ENCODE measurements around the gene GBP6. TPM values are rescaled to one million over a fixed set of nuclear protein-coding genes. Genes with fewer than 3 reads are reported as not detected.
"Not testable (repeated sequence)": the region's sequence is repeated elsewhere in the genome, so short reads cannot be mapped to it uniquely, and the experiment has no call there.

GBP6 gene
- total and polyA plus RNA-seq, 4 donors = 0.22 to 0.50 (median 0.29) TPM

DNA sequence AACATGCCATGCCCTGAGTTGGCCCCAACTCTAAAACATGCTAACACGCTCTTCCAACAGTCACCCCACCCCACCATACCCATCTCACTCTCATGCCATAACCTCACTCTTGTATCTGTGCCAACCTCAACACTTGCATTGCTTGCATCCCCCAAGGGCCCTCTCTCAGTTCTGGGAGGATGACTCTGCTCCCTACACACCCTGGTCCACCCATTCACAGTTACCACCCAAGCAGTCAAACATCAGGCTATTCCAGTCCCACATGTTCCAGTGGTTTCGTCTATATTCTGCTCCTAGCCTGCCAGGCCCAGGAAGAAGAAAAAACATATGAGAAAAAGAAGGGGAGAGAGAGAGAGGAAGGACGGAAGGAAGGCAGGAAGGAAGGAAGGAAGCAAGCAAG, 31.0 kb downstream of the GBP6 start:
- no peak overlapping the region for H3K4me3 ChIP-seq (ENCODE audit: low read depth, low read length)
- no peaks in the 10 kb centered on the region for H3K9me3 ChIP-seq (ENCODE audit: control insufficient read depth, insufficient read depth, low read length)
- H3K4me1 ChIP-seq (ENCODE audit: control insufficient read depth, insufficient read depth, low read length) = no peaks in the 10 kb centered on the region
- H3K27ac ChIP-seq (ENCODE audit: low read depth, low read length) = no peak overlapping the region
- no peaks in the 10 kb centered on the region for H3K36me3 ChIP-seq (ENCODE audit: control insufficient read depth, insufficient read depth, low read length)
- 90% methylated on average over 1 of the region's 3 CpGs for WGBS (ENCODE audit: insufficient coverage)
- no peaks in the 10 kb centered on the region for H3K27me3 ChIP-seq (ENCODE audit: control insufficient read depth, insufficient read depth, low read length)
- no peak for DNase-seq (ENCODE audit: low read depth in 4 of 6, low spot score in 6 of 6)

GRCh38 chr1:89396902-89397301, 33.0 kb downstream of the GBP6 start:
- H3K9me3 ChIP-seq (ENCODE audit: control insufficient read depth, insufficient read depth, low read length) = no peaks in the 10 kb centered on the region
- no peaks in the 10 kb centered on the region for H3K27me3 ChIP-seq (ENCODE audit: control insufficient read depth, insufficient read depth, low read length)
- DNase-seq (ENCODE audit: low read depth in 4 of 6, low spot score in 6 of 6) = no peak
- H3K36me3 ChIP-seq (ENCODE audit: control insufficient read depth, insufficient read depth, low read length) = no peaks in the 10 kb centered on the region
- no peak overlapping the region for H3K27ac ChIP-seq (ENCODE audit: low read depth, low read length)
- no peaks in the 10 kb centered on the region for H3K4me1 ChIP-seq (ENCODE audit: control insufficient read depth, insufficient read depth, low read length)
- H3K4me3 ChIP-seq (ENCODE audit: low read depth, low read length) = no peak overlapping the region

DNA sequence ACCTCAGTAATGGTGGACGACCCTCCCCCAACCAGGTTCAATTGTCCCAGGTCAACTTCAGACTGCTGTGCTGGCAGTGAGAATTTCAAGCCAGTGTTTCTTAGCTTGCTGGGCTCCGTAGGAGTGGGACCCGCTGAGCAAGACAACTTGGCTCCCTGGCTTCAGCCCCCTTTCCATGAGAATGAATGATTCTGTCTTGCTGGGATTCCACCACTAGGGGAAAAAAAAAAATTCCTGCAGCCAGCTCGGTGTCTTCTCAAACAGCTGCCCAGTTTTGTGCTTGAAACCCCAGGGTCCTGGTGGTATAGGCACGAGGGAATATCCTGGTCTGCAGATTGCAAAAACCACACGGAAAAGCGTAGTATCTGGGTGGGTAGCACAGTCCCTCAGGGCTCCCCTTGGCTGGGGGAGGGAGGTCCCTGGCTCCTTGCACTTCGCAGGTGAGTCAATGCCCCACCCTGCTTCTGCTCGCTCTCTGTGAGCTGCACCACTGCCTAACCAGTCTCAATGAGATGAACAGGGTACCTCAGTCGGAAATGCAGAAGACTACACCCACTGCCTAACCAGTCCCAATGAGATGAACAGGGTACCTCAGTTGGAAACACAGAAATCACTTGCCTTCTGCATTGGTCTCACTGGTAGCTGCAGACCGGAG, 41.5 kb downstream of the GBP6 start:
- WGBS (ENCODE audit: insufficient coverage) = 67% methylated on average over 10 of the region's 11 CpGs
- H3K36me3 ChIP-seq (ENCODE audit: control insufficient read depth, insufficient read depth, low read length) = no peaks in the 10 kb centered on the region
- no peak for DNase-seq (ENCODE audit: low read depth in 4 of 6, low spot score in 6 of 6)

GRCh38 chr1:89407360-89407759, 43.5 kb downstream of the GBP6 start:
- no peaks in the 10 kb centered on the region for H3K36me3 ChIP-seq (ENCODE audit: control insufficient read depth, insufficient read depth, low read length)
- no peaks in the 10 kb centered on the region for H3K9me3 ChIP-seq (ENCODE audit: control insufficient read depth, insufficient read depth, low read length)
- no peak overlapping the region for H3K4me3 ChIP-seq (ENCODE audit: low read depth, low read length)
- H3K27ac ChIP-seq (ENCODE audit: low read depth, low read length) = no peak overlapping the region
- WGBS (ENCODE audit: insufficient coverage) = no CpG with 5 or more reads among the region's 1 CpG
- H3K27me3 ChIP-seq (ENCODE audit: control insufficient read depth, insufficient read depth, low read length) = no peaks in the 10 kb centered on the region
- no peaks in the 10 kb centered on the region for H3K4me1 ChIP-seq (ENCODE audit: control insufficient read depth, insufficient read depth, low read length)
- DNase-seq (ENCODE audit: low read depth in 4 of 6, low spot score in 6 of 6) = no peak

More for the DNA sequence above, 41.5 kb downstream of the GBP6 start:
- no peak overlapping the region for H3K27ac ChIP-seq (ENCODE audit: low read depth, low read length)
- no peaks in the 10 kb centered on the region for H3K9me3 ChIP-seq (ENCODE audit: control insufficient read depth, insufficient read depth, low read length)
- H3K27me3 ChIP-seq (ENCODE audit: control insufficient read depth, insufficient read depth, low read length) = no peaks in the 10 kb centered on the region
- no peak overlapping the region for H3K4me3 ChIP-seq (ENCODE audit: low read depth, low read length)
- no peaks in the 10 kb centered on the region for H3K4me1 ChIP-seq (ENCODE audit: control insufficient read depth, insufficient read depth, low read length)

- H3K27me3 ChIP-seq (ENCODE audit: control insufficient read depth, insufficient read depth, low read length); H3K36me3 ChIP-seq (ENCODE audit: control insufficient read depth, insufficient read depth, low read length); H3K4me3 ChIP-seq (ENCODE audit: low read depth, low read length); H3K4me1 ChIP-seq (ENCODE audit: control insufficient read depth, insufficient read depth, low read length); H3K27ac ChIP-seq (ENCODE audit: low read depth, low read length); DNase-seq (ENCODE audit: low read depth in 4 of 6, low spot score in 6 of 6); H3K9me3 ChIP-seq (ENCODE audit: control insufficient read depth, insufficient read depth, low read length): not testable (repeated sequence)
- 97% methylated on average over 2 of the region's 2 CpGs for WGBS (ENCODE audit: insufficient coverage)
Measured at GRCh38 chr1:89407768-89408167, 43.9 kb downstream of the GBP6 start.

GRCh38 chr1:89425056-89425455, 61.2 kb downstream of the GBP6 start:
- H3K9me3 ChIP-seq (ENCODE audit: control insufficient read depth, insufficient read depth, low read length) = no peaks in the 10 kb centered on the region
- H3K4me3 ChIP-seq (ENCODE audit: low read depth, low read length) = no peak overlapping the region
- no peak for DNase-seq (ENCODE audit: low read depth in 4 of 6, low spot score in 6 of 6)
- 81% methylated on average over 2 of the region's 3 CpGs for WGBS (ENCODE audit: insufficient coverage)
- H3K27ac ChIP-seq (ENCODE audit: low read depth, low read length) = no peak overlapping the region
- no peaks in the 10 kb centered on the region for H3K27me3 ChIP-seq (ENCODE audit: control insufficient read depth, insufficient read depth, low read length)
- no peaks in the 10 kb centered on the region for H3K36me3 ChIP-seq (ENCODE audit: control insufficient read depth, insufficient read depth, low read length)
- peaks cover 4% of the 10 kb centered on the region for H3K4me1 ChIP-seq (ENCODE audit: control insufficient read depth, insufficient read depth, low read length)

- no peak for DNase-seq (ENCODE audit: low read depth in 4 of 6, low spot score in 6 of 6)
- no peaks in the 10 kb centered on the region for H3K9me3 ChIP-seq (ENCODE audit: control insufficient read depth, insufficient read depth, low read length)
- H3K4me3 ChIP-seq (ENCODE audit: low read depth, low read length) = no peak overlapping the region
- no peak overlapping the region for H3K27ac ChIP-seq (ENCODE audit: low read depth, low read length)
- H3K36me3 ChIP-seq (ENCODE audit: control insufficient read depth, insufficient read depth, low read length) = no peaks in the 10 kb centered on the region
- peaks cover 4% of the 10 kb centered on the region for H3K4me1 ChIP-seq (ENCODE audit: control insufficient read depth, insufficient read depth, low read length)
- H3K27me3 ChIP-seq (ENCODE audit: control insufficient read depth, insufficient read depth, low read length) = no peaks in the 10 kb centered on the region
- 100% methylated on average over 2 of the region's 6 CpGs for WGBS (ENCODE audit: insufficient coverage)
Measured at GRCh38 chr1:89429062-89429461, 65.2 kb downstream of the GBP6 start.

DNA sequence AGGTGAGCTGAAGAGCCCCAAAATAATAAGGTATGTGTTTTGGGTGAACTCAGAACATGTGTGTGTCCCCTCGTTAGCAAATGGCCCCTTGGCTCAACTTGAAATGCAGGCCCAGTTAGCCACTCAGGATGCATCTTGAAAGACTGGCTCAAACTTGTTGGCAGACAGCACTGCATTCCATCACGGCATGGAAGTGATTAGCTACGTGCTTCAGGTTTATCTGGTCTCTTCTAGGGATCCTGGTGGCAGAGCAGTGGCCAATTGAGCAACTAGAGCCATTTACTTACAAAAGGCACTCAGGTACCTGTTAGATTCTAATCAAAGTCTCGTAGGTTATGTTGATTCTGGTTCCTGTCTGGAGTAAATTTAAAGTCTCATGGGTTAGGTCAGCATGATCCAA, 65.8 kb downstream of the GBP6 start:
- H3K4me1 ChIP-seq (ENCODE audit: control insufficient read depth, insufficient read depth, low read length); H3K9me3 ChIP-seq (ENCODE audit: control insufficient read depth, insufficient read depth, low read length); DNase-seq (ENCODE audit: low read depth in 4 of 6, low spot score in 6 of 6); H3K27me3 ChIP-seq (ENCODE audit: control insufficient read depth, insufficient read depth, low read length); H3K36me3 ChIP-seq (ENCODE audit: control insufficient read depth, insufficient read depth, low read length); H3K4me3 ChIP-seq (ENCODE audit: low read depth, low read length); H3K27ac ChIP-seq (ENCODE audit: low read depth, low read length): not testable (repeated sequence)
- WGBS (ENCODE audit: insufficient coverage) = no CpG with 5 or more reads among the region's 4 CpGs

- Histone ChIP-seq H3K27me3 (ENCODE audit: control insufficient read depth, insufficient read depth, low read length) (no peaks in the 10 kb centered on the region), H3K4me1 (ENCODE audit: control insufficient read depth, insufficient read depth, low read length) (no peaks in the 10 kb centered on the region), H3K36me3 (ENCODE audit: control insufficient read depth, insufficient read depth, low read length) (no peaks in the 10 kb centered on the region), H3K4me3 (ENCODE audit: low read depth, low read length) (no peak overlapping the region), H3K27ac (ENCODE audit: low read depth, low read length) (no peak overlapping the region), H3K9me3 (ENCODE audit: control insufficient read depth, insufficient read depth, low read length) (no peaks in the 10 kb centered on the region)
- no CpG with 5 or more reads among the region's 4 CpGs for WGBS (ENCODE audit: insufficient coverage)
- peak in 2 of 6 donors; percentile 41 to 72 for DNase-seq (ENCODE audit: low read depth in 4 of 6, low spot score in 6 of 6)
Measured at GRCh38 chr1:89433421-89433820, 69.6 kb downstream of the GBP6 start.

GRCh38 chr1:89434058-89434780, 70.4 kb downstream of the GBP6 start:
- H3K4me1 ChIP-seq (ENCODE audit: control insufficient read depth, insufficient read depth, low read length); H3K27me3 ChIP-seq (ENCODE audit: control insufficient read depth, insufficient read depth, low read length); H3K27ac ChIP-seq (ENCODE audit: low read depth, low read length); H3K4me3 ChIP-seq (ENCODE audit: low read depth, low read length); H3K9me3 ChIP-seq (ENCODE audit: control insufficient read depth, insufficient read depth, low read length); H3K36me3 ChIP-seq (ENCODE audit: control insufficient read depth, insufficient read depth, low read length); DNase-seq (ENCODE audit: low read depth in 4 of 6, low spot score in 6 of 6): not testable (repeated sequence)
- 98% methylated on average over 5 of the region's 9 CpGs for WGBS (ENCODE audit: insufficient coverage)
